Body of pancreas (tissue), 4 donors: ENCODE data around the gene ZNF774.

ENCODE experiments used
- POLR2A ChIP-seq, 3 donors: fragments of 450-650 bp; IDR thresholded peaks; one replicate each; pipeline ENCODE4 v1.6.1; 2016; ENCODE audit warnings: antibody characterized with exemption in 3 of 3, mild to moderate bottlenecking in 2 of 3
- TF ChIP-seq, protein P1 (sequence below), 7 experiments: fragments of 450-650 bp in 4 of 7; fragments of 200-600 bp in 3 of 7; sonication (generic) in 3 of 7; IDR thresholded peaks; one replicate each; pipeline ENCODE4 v1.5.1; 2016 to 2019; ENCODE audit warnings: antibody characterized with exemption in 7 of 7

DNA sequence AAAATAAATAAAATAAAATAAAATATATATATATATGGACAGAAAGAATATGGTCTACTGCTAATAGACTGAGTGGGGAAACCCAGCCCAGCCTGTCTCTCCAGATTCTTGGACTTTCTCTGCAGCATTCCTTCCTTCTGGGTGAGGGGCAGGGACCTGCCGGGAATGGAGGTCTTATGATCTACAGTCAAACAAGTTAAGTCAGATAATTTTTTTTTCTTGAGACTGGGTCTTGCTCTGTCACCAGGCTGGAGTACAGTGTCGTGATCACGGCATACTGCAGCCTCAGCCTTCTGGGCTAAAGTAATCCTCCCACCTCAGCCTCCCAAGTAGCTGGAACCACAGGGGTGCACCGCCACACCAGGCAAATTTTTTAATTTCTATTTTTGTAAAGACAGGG is 33.5 kb upstream of the ZNF774 start:
- TF ChIP-seq, protein P1, sequence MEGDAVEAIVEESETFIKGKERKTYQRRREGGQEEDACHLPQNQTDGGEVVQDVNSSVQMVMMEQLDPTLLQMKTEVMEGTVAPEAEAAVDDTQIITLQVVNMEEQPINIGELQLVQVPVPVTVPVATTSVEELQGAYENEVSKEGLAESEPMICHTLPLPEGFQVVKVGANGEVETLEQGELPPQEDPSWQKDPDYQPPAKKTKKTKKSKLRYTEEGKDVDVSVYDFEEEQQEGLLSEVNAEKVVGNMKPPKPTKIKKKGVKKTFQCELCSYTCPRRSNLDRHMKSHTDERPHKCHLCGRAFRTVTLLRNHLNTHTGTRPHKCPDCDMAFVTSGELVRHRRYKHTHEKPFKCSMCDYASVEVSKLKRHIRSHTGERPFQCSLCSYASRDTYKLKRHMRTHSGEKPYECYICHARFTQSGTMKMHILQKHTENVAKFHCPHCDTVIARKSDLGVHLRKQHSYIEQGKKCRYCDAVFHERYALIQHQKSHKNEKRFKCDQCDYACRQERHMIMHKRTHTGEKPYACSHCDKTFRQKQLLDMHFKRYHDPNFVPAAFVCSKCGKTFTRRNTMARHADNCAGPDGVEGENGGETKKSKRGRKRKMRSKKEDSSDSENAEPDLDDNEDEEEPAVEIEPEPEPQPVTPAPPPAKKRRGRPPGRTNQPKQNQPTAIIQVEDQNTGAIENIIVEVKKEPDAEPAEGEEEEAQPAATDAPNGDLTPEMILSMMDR (IDR thresholded peaks at IDR 0.05): no peak
- no peak for TF ChIP-seq POLR2A (IDR thresholded peaks at IDR 0.05)
